ENCODE measurements around the gene NEU4. TPM values are rescaled to one million over a fixed set of nuclear protein-coding genes. Genes with fewer than 3 reads are reported as not detected.

The NEU4 gene
- total and polyA plus RNA-seq, 9 of the 15 experiments (the other 6 are each of a cell fraction or from before 2014, with no cell fraction given): 0.01 to 0.40 TPM; not detected in 7

GRCh38 chr2:241844066-241844728 is 35.2 kb downstream of the NEU4 start (continued):
- no peak for TF ChIP-seq FOXM1 (IDR thresholded peaks at IDR 0.05; ENCODE audit: low read depth)
- no peak for TF ChIP-seq FOXM1 (CRISPR knock-in tag; IDR thresholded peaks at IDR 0.05; ENCODE audit: low read depth)
- peak; percentile 73 to 92 for TF ChIP-seq E2F6 (IDR thresholded peaks at IDR 0.05; ENCODE audit: borderline replicate concordance in 1 of 2, extremely low read depth in 1 of 2, insufficient read depth in 1 of 2, insufficient read length in 1 of 2, low read depth in 1 of 2, low read length in 1 of 2, poor library complexity in 1 of 2, severe bottlenecking in 1 of 2)
- no peak for TF ChIP-seq ZBTB2 (IDR thresholded peaks at IDR 0.05)
- no peak for TF ChIP-seq THAP7 (CRISPR knock-in tag; IDR thresholded peaks at IDR 0.05)
- TF ChIP-seq SAFB (IDR thresholded peaks at IDR 0.05; ENCODE audit: borderline replicate concordance, low read depth, low read length): 0 out of 2 replicates have a peak, but pooled peaks have one; percentile 28
- no peak for TF ChIP-seq C11orf30 (IDR thresholded peaks at IDR 0.05; ENCODE audit: low read depth)
- TF ChIP-seq FIP1L1 (IDR thresholded peaks at IDR 0.05; ENCODE audit: low read depth, low read length, poor library complexity, severe bottlenecking): no peak
- TF ChIP-seq ELF4 (CRISPR knock-in tag; IDR thresholded peaks at IDR 0.05): no peak
- TF ChIP-seq POLR3G (IDR thresholded peaks at IDR 0.05; ENCODE audit: extremely low read depth, insufficient read length, insufficient replicate concordance): no peak
- no peak for TF ChIP-seq EP400 (IDR thresholded peaks at IDR 0.05)
- TF ChIP-seq ZNF609 (CRISPR knock-in tag; IDR thresholded peaks at IDR 0.05; ENCODE audit: borderline replicate concordance): no peak
- TF ChIP-seq POLR2B (IDR thresholded peaks at IDR 0.05; ENCODE audit: low read depth, partially characterized antibody): no peak
- peak; percentile 78 for TF ChIP-seq L3MBTL2 (IDR thresholded peaks at IDR 0.05)
- no peak for TF ChIP-seq ZEB2 (IDR thresholded peaks at IDR 0.05)
- no peak for TF ChIP-seq ZNF717 (CRISPR knock-in tag; IDR thresholded peaks at IDR 0.05)
- TF ChIP-seq POLR2AphosphoS5 (IDR thresholded peaks at IDR 0.05; ENCODE audit: control insufficient read depth, insufficient read depth, low read depth, low read length): no peak
- TF ChIP-seq ZNF551 (CRISPR knock-in tag; IDR thresholded peaks at IDR 0.05): no peak
- no peak for TF ChIP-seq ZKSCAN8 (CRISPR knock-in tag; IDR thresholded peaks at IDR 0.05)
- no peak for TF ChIP-seq ZC3H8 (IDR thresholded peaks at IDR 0.05)

Data from K562 (cell line).